A549 (cell line): ENCODE data around the gene SCO2. TPM values are rescaled to one million over a fixed set of nuclear protein-coding genes. Genes with fewer than 3 reads are reported as not detected.

Source experiments
- ATAC-seq, 2 experiments: fragments of 200-7000 bp in 1 of 2; fragments of >200 bp in 1 of 2; cut with Nextera tagmentation in 1 of 2; cut with Tn5 transposase in 1 of 2; 3 replicates each; pipeline versions ENCODE4 v1.8.0 to v1.9.1; 2018 to 2020; ENCODE audit warnings: mild to moderate bottlenecking in 1 of 2, moderate library complexity in 1 of 2
- CTCF ChIA-PET: fragments of 300-600 bp; sonication (Branson Sonifier 250); formaldehyde crosslinking; extraction: SDS; loops from one replicate; lab custom pipeline; 2021; ENCODE audit warnings: antibody characterized with exemption, inconsistent platforms; lab: Yijun Ruan, JAX
- POLR2A ChIA-PET: fragments of 350-600 bp; formaldehyde crosslinking; extraction: SDS; loops from one replicate; lab custom pipeline; 2021; ENCODE audit warnings: antibody characterized with exemption, inconsistent platforms; lab: Yijun Ruan, JAX
- DNase-seq, 2 experiments: peaks; one replicate each; pipeline versions ENCODE4 v3.0.0 to v3.0.0-alpha.2; 2011 to 2016; ENCODE audit warnings: low read depth in 1 of 2, low spot score in 1 of 2
- FAIRE-seq: peaks from 2 replicates; lab custom pipeline; 2011; peaks lifted over from hg19 to GRCh38; lab: Jason Lieb, UNC
- H3K27ac ChIP-seq, 2 experiments: fragments of >200 bp; sonication (Bioruptor Twin); formaldehyde crosslinking; 3 replicates each; pipeline ENCODE4 v1.5.1; 2016 to 2017
- H3K4me1 ChIP-seq: fragments of >200 bp; sonication (Bioruptor Twin); formaldehyde crosslinking; 3 replicates; pipeline ENCODE4 v1.6.1; 2016
- H3K4me2 ChIP-seq: fragments of >200 bp; sonication (Bioruptor Twin); formaldehyde crosslinking; 3 replicates; pipeline ENCODE4 v1.6.1; 2016
- H3K4me3 ChIP-seq: fragments of >200 bp; sonication (Bioruptor Twin); formaldehyde crosslinking; 3 replicates; pipeline ENCODE4 v1.5.1; 2016
- H3K9me3 ChIP-seq: fragments of >200 bp; sonication (Bioruptor Twin); formaldehyde crosslinking; 3 replicates; pipeline ENCODE4 v1.6.1; 2016
- E2F6 ChIP-seq: IDR thresholded peaks from 2 replicates; pipeline ENCODE4 v1.6.1; 2012; ENCODE audit warnings: low read depth, borderline replicate concordance
- EHF ChIP-seq: fragments of 250-450 bp; sonication (Bioruptor Pico); IDR thresholded peaks from 2 replicates; pipeline ENCODE4 v1.5.0; 2020; ENCODE audit warnings: mild to moderate bottlenecking
- EP300 ChIP-seq, 2 experiments: fragments of >200 bp; sonication (Bioruptor Twin); formaldehyde crosslinking; IDR thresholded peaks; 2 replicates in 1 of 2; 3 replicates in 1 of 2; pipeline ENCODE4 v1.6.1; 2016 to 2017
- ESRRA ChIP-seq: fragments of 150-350 bp; IDR thresholded peaks from 2 replicates; pipeline ENCODE4 v1.6.1; 2014; ENCODE audit warnings: mild to moderate bottlenecking, low read length, borderline replicate concordance
- HDAC2 ChIP-seq: fragments of 200-600 bp; sonication (generic); IDR thresholded peaks from 2 replicates; pipeline ENCODE4 v1.6.1; 2016
- HOXA7 ChIP-seq: fragments of 250-450 bp; sonication (Bioruptor Pico); IDR thresholded peaks from 2 replicates; pipeline ENCODE4 v1.5.0; 2020; ENCODE audit warnings: mild to moderate bottlenecking, moderate library complexity
- HOXB13 ChIP-seq: fragments of 250-450 bp; sonication (Bioruptor Pico); IDR thresholded peaks from 2 replicates; pipeline ENCODE4 v1.5.0; 2020; ENCODE audit warnings: low read depth, mild to moderate bottlenecking, moderate library complexity
- KDM5A ChIP-seq: fragments of 200-600 bp; sonication (generic); IDR thresholded peaks from 2 replicates; pipeline ENCODE4 v1.6.1; 2016; ENCODE audit warnings: antibody characterized with exemption, mild to moderate bottlenecking
- MAFK ChIP-seq: fragments of 450-650 bp; IDR thresholded peaks from 2 replicates; pipeline ENCODE4 v1.6.1; 2014; ENCODE audit not compliant: partially characterized antibody
- NR3C1 ChIP-seq: fragments of >200 bp; sonication (Bioruptor Twin); formaldehyde crosslinking; IDR thresholded peaks from 3 replicates; pipeline ENCODE4 v1.6.1; 2017
- RARB ChIP-seq: fragments of 250-450 bp; sonication (Bioruptor Pico); IDR thresholded peaks from 2 replicates; pipeline ENCODE4 v1.8.0; 2021; ENCODE audit warnings: mild to moderate bottlenecking, moderate library complexity
- REST ChIP-seq: fragments of 200-600 bp; sonication (generic); IDR thresholded peaks from 2 replicates; pipeline ENCODE4 v1.6.1; 2016; ENCODE audit warnings: antibody characterized with exemption, mild to moderate bottlenecking, moderate library complexity
- SREBF2 ChIP-seq: fragments of 450-650 bp; IDR thresholded peaks from 2 replicates; pipeline ENCODE4 v1.6.1; 2014; ENCODE audit warnings: mild to moderate bottlenecking, moderate library complexity
- TFCP2L1 ChIP-seq: fragments of 250-450 bp; sonication (Bioruptor Pico); IDR thresholded peaks from 2 replicates; pipeline ENCODE4 v1.5.0; 2021; ENCODE audit warnings: mild to moderate bottlenecking
- TP53 ChIP-seq: fragments of 250-450 bp; sonication (Bioruptor Pico); IDR thresholded peaks from 2 replicates; pipeline ENCODE4 v1.5.0; 2021; ENCODE audit warnings: mild to moderate bottlenecking, moderate library complexity
- ZC3H11A ChIP-seq: fragments of 450-650 bp; IDR thresholded peaks from 2 replicates; pipeline ENCODE4 v1.6.1; 2014; ENCODE audit warnings: antibody characterized with exemption, mild to moderate bottlenecking
- ZFP36 ChIP-seq: fragments of 450-650 bp; IDR thresholded peaks from 2 replicates; pipeline ENCODE4 v1.6.1; 2014; ENCODE audit warnings: borderline replicate concordance; ENCODE audit not compliant: partially characterized antibody
- WGBS: methylation state at CpG from one replicate; pipeline ENCODE4 v1.1.6; 2017; ENCODE audit errors: missing lambda C conversion rate; 5-methylcytosine and 5-hydroxymethylcytosine counted together
- polyA plus RNA-seq, 4 experiments: library from polyadenylated mRNA; depleted of rRNA in 3 of 4; stranded (reverse); fragments of >200 nt; fragmentation: RNase III in 1 of 4; extraction: RNeasy Plus Mini Kit Qiagen cat#74134 plus additional on column Dnase treatment in 1 of 4; gene quantifications; 2 replicates in 3 of 4; 3 replicates in 1 of 4; pipeline ENCODE4 v1.2.3, GENCODE V29; 2011 to 2017
- TF ChIP-seq, protein P1 (sequence below): fragments of >200 bp; sonication (Bioruptor Twin); formaldehyde crosslinking; IDR thresholded peaks from 3 replicates; pipeline ENCODE4 v1.5.1; 2016
- TF ChIP-seq, protein P2 (sequence below): fragments of 250-450 bp; sonication (Bioruptor Pico); IDR thresholded peaks from 2 replicates; pipeline ENCODE4 v1.5.0; 2021; ENCODE audit warnings: mild to moderate bottlenecking, moderate library complexity, borderline replicate concordance

SCO2 gene
- polyA plus RNA-seq, 2 of the 4 experiments (the other 2 are of a cell fraction), result 0.37 to 1.7 TPM

DNA sequence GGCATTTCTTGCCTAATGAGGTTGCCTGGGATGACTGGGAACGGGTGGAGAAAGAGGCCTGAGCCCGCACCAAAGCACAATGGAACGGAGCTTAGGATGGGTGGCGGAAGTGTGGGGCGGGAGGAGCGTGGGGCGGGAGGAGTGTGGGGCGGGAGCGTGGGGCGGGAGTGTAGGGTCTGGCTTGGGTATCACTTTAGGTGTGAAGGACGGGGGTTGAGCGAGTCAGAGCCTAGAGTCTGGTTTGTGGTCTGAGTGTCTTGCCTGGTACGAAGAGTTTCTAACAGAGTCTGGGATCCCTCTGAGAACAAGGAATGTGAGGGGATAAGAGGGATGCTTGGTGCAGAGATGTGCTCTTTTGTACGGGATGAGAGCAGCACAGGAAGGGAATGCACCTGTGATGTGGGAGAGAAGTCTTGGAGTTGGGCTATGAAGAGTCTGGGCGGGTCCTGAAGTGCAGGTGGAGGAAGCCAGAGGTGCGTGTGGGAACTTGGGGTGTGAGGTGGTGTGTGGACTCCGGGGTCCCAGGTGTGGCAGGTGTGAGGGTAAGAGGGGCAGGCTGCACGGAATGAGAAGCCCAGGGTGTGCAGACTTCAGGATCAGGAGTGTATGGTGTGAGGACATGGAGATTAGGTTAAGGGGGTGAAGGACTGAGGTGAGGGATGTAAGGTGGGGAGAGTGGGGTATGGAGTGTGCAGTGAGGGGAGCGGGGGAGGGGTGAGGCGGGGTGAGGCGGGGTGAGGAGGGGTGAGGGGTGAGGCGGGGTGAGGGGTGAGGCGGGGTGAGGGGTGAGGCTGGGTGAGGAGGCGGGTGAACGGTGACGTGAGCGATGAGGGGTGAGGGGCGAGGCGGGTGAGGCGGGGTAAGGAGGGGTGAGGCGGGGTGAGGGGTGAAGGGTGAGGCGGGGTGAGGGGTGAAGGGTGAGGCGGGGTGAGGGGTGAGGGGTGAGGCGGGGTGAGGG is 36.3 kb upstream of the SCO2 start:
- no peaks in the 10 kb centered on the region for H3K9me3 ChIP-seq
- 0 out of 6 replicates have a peak overlapping the region, but pooled peaks of 1 of the 2 experiments have one; percentile 16 for H3K27ac ChIP-seq
- H3K4me1 ChIP-seq, result no peaks in the 10 kb centered on the region
- WGBS, result 86% methylated on average over 13 of the region's 34 CpGs
- no peak for TF ChIP-seq ZC3H11A
- TF ChIP-seq, protein P1, sequence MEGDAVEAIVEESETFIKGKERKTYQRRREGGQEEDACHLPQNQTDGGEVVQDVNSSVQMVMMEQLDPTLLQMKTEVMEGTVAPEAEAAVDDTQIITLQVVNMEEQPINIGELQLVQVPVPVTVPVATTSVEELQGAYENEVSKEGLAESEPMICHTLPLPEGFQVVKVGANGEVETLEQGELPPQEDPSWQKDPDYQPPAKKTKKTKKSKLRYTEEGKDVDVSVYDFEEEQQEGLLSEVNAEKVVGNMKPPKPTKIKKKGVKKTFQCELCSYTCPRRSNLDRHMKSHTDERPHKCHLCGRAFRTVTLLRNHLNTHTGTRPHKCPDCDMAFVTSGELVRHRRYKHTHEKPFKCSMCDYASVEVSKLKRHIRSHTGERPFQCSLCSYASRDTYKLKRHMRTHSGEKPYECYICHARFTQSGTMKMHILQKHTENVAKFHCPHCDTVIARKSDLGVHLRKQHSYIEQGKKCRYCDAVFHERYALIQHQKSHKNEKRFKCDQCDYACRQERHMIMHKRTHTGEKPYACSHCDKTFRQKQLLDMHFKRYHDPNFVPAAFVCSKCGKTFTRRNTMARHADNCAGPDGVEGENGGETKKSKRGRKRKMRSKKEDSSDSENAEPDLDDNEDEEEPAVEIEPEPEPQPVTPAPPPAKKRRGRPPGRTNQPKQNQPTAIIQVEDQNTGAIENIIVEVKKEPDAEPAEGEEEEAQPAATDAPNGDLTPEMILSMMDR, result no peak
- DNase-seq (no peak), FAIRE-seq (no peak), ATAC-seq (no peak)
- POLR2A ChIA-PET, result no interaction called here
- no peak overlapping the region for H3K4me3 ChIP-seq
- CTCF ChIA-PET, result interaction anchor here (0.6 to 1.7 kb wide), 2 partner anchors 10 to 58 kb away, joined by 3 to 5 read pairs; no protein-coding TSS in a partner anchor
- H3K4me2 ChIP-seq, result no peak overlapping the region

- Histone ChIP-seq H3K4me2 (no peak overlapping the region), H3K27ac (no peak overlapping the region), H3K4me3 (no peak overlapping the region), H3K4me1 (no peaks in the 10 kb centered on the region)
- ATAC-seq, result no peak
- 59% methylated on average over 3 of the region's 3 CpGs for WGBS
- TF ChIP-seq ZC3H11A (no peak), HOXA7 (CRISPR knock-in tag) (no peak), HOXB13 (no peak), TFCP2L1 (no peak), ESRRA (no peak), EHF (no peak), REST (no peak), EP300 (IDR thresholded peaks at IDR 0.05) (no peak), ZFP36 (no peak), TP53 (CRISPR knock-in tag) (no peak), KDM5A (no peak), SREBF2 (no peak), E2F6 (no peak), MAFK (no peak), RARB (no peak), NR3C1 (no peak), HDAC2 (no peak)
- TF ChIP-seq, protein P1, result no peak
- TF ChIP-seq, protein P2, sequence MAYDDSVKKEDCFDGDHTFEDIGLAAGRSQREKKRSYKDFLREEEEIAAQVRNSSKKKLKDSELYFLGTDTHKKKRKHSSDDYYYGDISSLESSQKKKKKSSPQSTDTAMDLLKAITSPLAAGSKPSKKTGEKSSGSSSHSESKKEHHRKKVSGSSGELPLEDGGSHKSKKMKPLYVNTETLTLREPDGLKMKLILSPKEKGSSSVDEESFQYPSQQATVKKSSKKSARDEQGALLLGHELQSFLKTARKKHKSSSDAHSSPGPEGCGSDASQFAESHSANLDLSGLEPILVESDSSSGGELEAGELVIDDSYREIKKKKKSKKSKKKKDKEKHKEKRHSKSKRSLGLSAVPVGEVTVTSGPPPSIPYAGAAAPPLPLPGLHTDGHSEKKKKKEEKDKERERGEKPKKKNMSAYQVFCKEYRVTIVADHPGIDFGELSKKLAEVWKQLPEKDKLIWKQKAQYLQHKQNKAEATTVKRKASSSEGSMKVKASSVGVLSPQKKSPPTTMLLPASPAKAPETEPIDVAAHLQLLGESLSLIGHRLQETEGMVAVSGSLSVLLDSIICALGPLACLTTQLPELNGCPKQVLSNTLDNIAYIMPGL, result no peak
- TF ChIP-seq, all 56 proteins: peak for 0
- no peaks in the 10 kb centered on the region for H3K9me3 ChIP-seq
- FAIRE-seq, result no peak
- ChIA-PET CTCF (interaction anchor here (1.0 to 1.7 kb wide), 4 partner anchors 10 to 32 kb away, joined by 3 to 6 read pairs (median 4); partner anchors contain the start of gene KLHDC7B), POLR2A (no interaction called here)
- DNase-seq, result no peak
Observed at GRCh38 chr22:50560034-50560433, 34.6 kb upstream of the SCO2 start.
